A673 (cell line): ENCODE data around the gene ADRA2C. TPM values are rescaled to one million over a fixed set of nuclear protein-coding genes. Genes with fewer than 3 reads are reported as not detected.

Experiments
- BruUV-seq: library from RNA; stranded (reverse); fragments of 400-500 nt; replicated peaks from 2 replicates; lab custom pipeline; 2021; lab: Mats Ljungman, UMichigan
- CTCF ChIA-PET: fragments of 300-600 bp; sonication (Branson Sonifier 250); formaldehyde crosslinking; loops from one replicate; lab custom pipeline; 2022; ENCODE audit warnings: antibody characterized with exemption; lab: Charles Lee
- POLR2A ChIA-PET: fragments of 300-600 bp; sonication (Branson Sonifier 250); formaldehyde crosslinking; loops from one replicate; lab custom pipeline; 2022; ENCODE audit warnings: antibody characterized with exemption; ENCODE audit not compliant: low non-redundant PET; lab: Charles Lee
- DNase-seq: peaks from one replicate; pipeline ENCODE4 v3.0.0-alpha.2; 2015; ENCODE audit warnings: low spot score
- H3K27ac ChIP-seq: fragments of 200-600 bp; sonication (generic); 2 replicates; pipeline ENCODE4 v1.5.1; 2016; ENCODE audit warnings: mixed run types, low read depth, mild to moderate bottlenecking, mixed read lengths, antibody characterized with exemption, low read length; ENCODE audit not compliant: poor library complexity, severe bottlenecking
- H3K27me3 ChIP-seq: fragments of 200-600 bp; sonication (generic); replicated peaks from 2 replicates; pipeline ENCODE4 v1.6.1; 2017; ENCODE audit warnings: mixed run types, low read depth, mild to moderate bottlenecking, mixed read lengths, antibody characterized with exemption, low read length; ENCODE audit not compliant: insufficient read depth, poor library complexity
- H3K36me3 ChIP-seq: fragments of 200-600 bp; sonication (generic); 2 replicates; pipeline ENCODE4 v1.6.1; 2016; ENCODE audit warnings: mixed run types, mild to moderate bottlenecking, mixed read lengths, antibody characterized with exemption, low read length; ENCODE audit not compliant: insufficient read depth, poor library complexity, severe bottlenecking
- H3K4me1 ChIP-seq: fragments of 200-600 bp; sonication (generic); 2 replicates; pipeline ENCODE4 v1.6.1; 2017; ENCODE audit warnings: mixed run types, mild to moderate bottlenecking, mixed read lengths, antibody characterized with exemption, low read length; ENCODE audit not compliant: insufficient read depth, poor library complexity, severe bottlenecking
- H3K4me3 ChIP-seq: fragments of 200-600 bp; sonication (generic); 2 replicates; pipeline ENCODE4 v1.5.1; 2016; ENCODE audit warnings: low read depth, mixed run types, mild to moderate bottlenecking, mixed read lengths, low read length; ENCODE audit not compliant: poor library complexity, severe bottlenecking
- H3K9me3 ChIP-seq: fragments of 200-600 bp; sonication (generic); 2 replicates; pipeline ENCODE4 v1.6.1; 2016; ENCODE audit warnings: mixed run types, low read depth, mild to moderate bottlenecking, mixed read lengths, antibody characterized with exemption, low read length; ENCODE audit not compliant: poor library complexity, severe bottlenecking
- EZH2 ChIP-seq: fragments of 200-600 bp; sonication (generic); IDR thresholded peaks from 2 replicates; pipeline ENCODE4 v1.6.1; 2017; ENCODE audit warnings: borderline replicate concordance, low read depth, mild to moderate bottlenecking, mixed read lengths, antibody characterized with exemption, low read length; ENCODE audit not compliant: poor library complexity, severe bottlenecking
- intact Hi-C: fragments of 100-400 bp; cut with micrococcal nuclease; formaldehyde crosslinking; loops from one replicate; pipeline ENCODE4 v1.10.0; 2022; ENCODE audit not compliant: unreplicated experiment
- total RNA-seq: library from RNA; stranded (reverse); gene quantifications from 2 replicates; pipeline ENCODE4 v1.2.3, GENCODE V29; 2021
- TF ChIP-seq, protein P1 (sequence below): fragments of 300-800, 200-600 bp; sonication (generic); conservative IDR thresholded peaks from 2 replicates; pipeline ENCODE4 v1.5.1; 2017; ENCODE audit warnings: low read depth, mild to moderate bottlenecking, antibody characterized with exemption, low read length, moderate library complexity, mixed read lengths

ADRA2C gene
- total RNA-seq, 1 experiment from 2014 or later = 14.8 TPM

DNA sequence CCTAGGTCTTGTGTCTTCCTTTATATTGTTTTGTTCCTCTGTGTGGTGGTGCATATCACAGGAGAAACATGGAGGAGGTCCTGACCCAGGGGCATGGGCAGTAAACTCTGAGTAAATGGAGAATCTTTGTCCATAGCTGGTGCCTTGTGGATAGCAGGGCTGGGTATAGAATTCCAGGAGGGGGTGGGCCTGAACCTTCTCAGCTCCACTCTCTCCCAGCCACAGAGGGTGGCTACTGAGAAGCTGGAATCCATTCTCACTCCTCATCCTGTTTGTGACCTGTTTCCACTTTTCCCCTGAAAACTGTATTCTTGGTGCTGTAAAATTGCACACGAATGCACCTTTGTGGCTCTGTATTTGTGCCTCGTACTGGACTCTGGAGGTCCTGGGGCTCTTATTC, 47.7 kb upstream of the ADRA2C start:
- peaks cover 5% of the 10 kb centered on the region for H3K9me3 ChIP-seq
- H3K4me3 ChIP-seq = no peak overlapping the region
- ChIA-PET CTCF (no interaction called here), POLR2A (no interaction called here)
- TF ChIP-seq EZH2 = no peak
- TF ChIP-seq, protein P1, sequence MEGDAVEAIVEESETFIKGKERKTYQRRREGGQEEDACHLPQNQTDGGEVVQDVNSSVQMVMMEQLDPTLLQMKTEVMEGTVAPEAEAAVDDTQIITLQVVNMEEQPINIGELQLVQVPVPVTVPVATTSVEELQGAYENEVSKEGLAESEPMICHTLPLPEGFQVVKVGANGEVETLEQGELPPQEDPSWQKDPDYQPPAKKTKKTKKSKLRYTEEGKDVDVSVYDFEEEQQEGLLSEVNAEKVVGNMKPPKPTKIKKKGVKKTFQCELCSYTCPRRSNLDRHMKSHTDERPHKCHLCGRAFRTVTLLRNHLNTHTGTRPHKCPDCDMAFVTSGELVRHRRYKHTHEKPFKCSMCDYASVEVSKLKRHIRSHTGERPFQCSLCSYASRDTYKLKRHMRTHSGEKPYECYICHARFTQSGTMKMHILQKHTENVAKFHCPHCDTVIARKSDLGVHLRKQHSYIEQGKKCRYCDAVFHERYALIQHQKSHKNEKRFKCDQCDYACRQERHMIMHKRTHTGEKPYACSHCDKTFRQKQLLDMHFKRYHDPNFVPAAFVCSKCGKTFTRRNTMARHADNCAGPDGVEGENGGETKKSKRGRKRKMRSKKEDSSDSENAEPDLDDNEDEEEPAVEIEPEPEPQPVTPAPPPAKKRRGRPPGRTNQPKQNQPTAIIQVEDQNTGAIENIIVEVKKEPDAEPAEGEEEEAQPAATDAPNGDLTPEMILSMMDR = no peak
- intact Hi-C loops = no loop called here
- H3K27ac ChIP-seq = no peak overlapping the region
- H3K36me3 ChIP-seq = no peaks in the 10 kb centered on the region
- no peaks in the 10 kb centered on the region for H3K4me1 ChIP-seq
- no peak for DNase-seq
- H3K27me3 ChIP-seq = no peaks in the 10 kb centered on the region
- no TSS peak for BruUV-seq

DNA sequence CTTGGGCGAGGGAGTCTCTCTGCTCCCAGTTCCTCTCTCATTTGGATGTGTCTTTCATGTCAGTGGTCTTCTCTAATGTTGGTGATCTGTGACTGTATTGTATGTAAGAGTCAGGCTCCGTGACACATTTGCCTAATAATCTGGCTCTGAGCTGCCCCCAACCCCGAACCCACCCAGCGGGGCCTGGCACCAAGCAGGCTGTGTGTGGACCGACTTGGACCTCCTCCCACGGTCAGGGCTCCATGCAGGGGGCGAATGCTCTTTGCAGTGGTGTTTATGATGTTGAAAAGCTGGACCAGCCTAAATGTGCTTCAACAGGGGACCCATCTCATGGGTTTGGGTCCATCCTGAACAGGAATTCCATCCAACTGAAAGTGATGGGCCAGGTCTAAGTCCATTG, 47.0 kb upstream of the ADRA2C start:
- ChIA-PET POLR2A (no interaction called here), CTCF (no interaction called here)
- TF ChIP-seq, protein P1 = no peak
- TF ChIP-seq EZH2 = no peak
- Histone ChIP-seq H3K27me3 (no peaks in the 10 kb centered on the region), H3K4me1 (peaks cover 6% of the 10 kb centered on the region), H3K36me3 (no peaks in the 10 kb centered on the region), H3K4me3 (no peak overlapping the region), H3K9me3 (peaks cover 5% of the 10 kb centered on the region), H3K27ac (no peak overlapping the region)
- intact Hi-C loops = no loop called here
- DNase-seq = no peak
- no TSS peak for BruUV-seq

DNA sequence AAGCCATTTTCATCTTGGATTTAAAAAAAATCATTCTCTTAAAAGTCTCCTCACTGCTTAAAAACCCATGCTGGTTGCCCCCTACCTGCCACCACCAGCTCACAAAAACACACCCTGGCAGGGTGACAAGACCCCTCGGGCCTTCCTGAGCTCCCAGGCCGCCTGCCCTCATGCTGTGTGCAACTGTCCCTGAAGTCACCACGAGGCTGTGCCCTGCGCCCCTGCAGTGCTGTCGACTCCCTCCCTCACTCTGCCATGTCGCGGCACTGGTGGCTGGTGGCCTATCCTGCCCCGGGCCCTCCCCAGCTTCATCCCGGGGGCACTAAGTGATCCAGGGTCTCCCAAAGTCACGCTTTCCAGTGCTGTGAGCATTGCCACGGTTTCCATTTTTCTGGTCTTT, 46.3 kb upstream of the ADRA2C start:
- BruUV-seq = no TSS peak
- DNase-seq = no peak
- Histone ChIP-seq H3K36me3 (no peaks in the 10 kb centered on the region), H3K27me3 (no peaks in the 10 kb centered on the region), H3K27ac (no peak overlapping the region), H3K9me3 (peaks cover 5% of the 10 kb centered on the region), H3K4me1 (peaks cover 13% of the 10 kb centered on the region), H3K4me3 (no peak overlapping the region)
- POLR2A ChIA-PET = no interaction called here
- no peak for TF ChIP-seq EZH2
- TF ChIP-seq, protein P1 = no peak
- CTCF ChIA-PET = no interaction called here
- intact Hi-C loops = no loop called here
